SU-DHL-6 (cell line): ENCODE data around the gene PTRHD1.

Source experiments
- H2AFZ ChIP-seq: fragments of 200-600 bp; sonication (generic); 2 replicates; pipeline ENCODE4 v1.6.1; 2014; ENCODE audit warnings: low read depth, mild to moderate bottlenecking, moderate library complexity, mixed read lengths, antibody characterized with exemption, low read length; ENCODE audit not compliant: severe bottlenecking
- H3F3A ChIP-seq: fragments of 200-600 bp; shearing (Covaris generic); 2 replicates; pipeline ENCODE4 v1.6.0; 2016; ENCODE audit warnings: antibody characterized with exemption, mild to moderate bottlenecking; ENCODE audit not compliant: insufficient read depth
- H3K27ac ChIP-seq: fragments of 200-600 bp; sonication (generic); 2 replicates; pipeline ENCODE4 v1.5.1; 2016; ENCODE audit warnings: low read depth, mild to moderate bottlenecking, low read length, moderate library complexity, mixed read lengths
- H3K27me3 ChIP-seq: fragments of 200-600 bp; sonication (generic), shearing (Covaris generic); 2 replicates; pipeline ENCODE4 v1.6.0; 2014; ENCODE audit warnings: mild to moderate bottlenecking, low read length
- H3K36me3 ChIP-seq: fragments of 200-600 bp; sonication (generic); 2 replicates; pipeline ENCODE4 v1.6.1; 2014; ENCODE audit warnings: mild to moderate bottlenecking, low read length, mixed read lengths
- H3K4me2 ChIP-seq: fragments of 300-600, 200-600 bp; shearing (Covaris generic), sonication (generic); 2 replicates; pipeline ENCODE4 v1.6.0; 2014; ENCODE audit warnings: low read length, low read depth, mild to moderate bottlenecking; ENCODE audit not compliant: poor library complexity, severe bottlenecking
- H3K4me3 ChIP-seq: fragments of 200-600 bp; sonication (generic); 2 replicates; pipeline ENCODE4 v1.5.1; 2014; ENCODE audit warnings: antibody characterized with exemption, low read length, mild to moderate bottlenecking, mixed read lengths; ENCODE audit not compliant: insufficient read depth, poor library complexity, severe bottlenecking
- H3K79me2 ChIP-seq: fragments of 200-600 bp; sonication (generic); 2 replicates; pipeline ENCODE4 v1.6.1; 2014; ENCODE audit warnings: mild to moderate bottlenecking, low read length, moderate library complexity; ENCODE audit not compliant: insufficient read depth
- H3K9ac ChIP-seq: fragments of 200-600 bp; sonication (generic); 2 replicates; pipeline ENCODE4 v1.7.0; 2014; ENCODE audit warnings: mild to moderate bottlenecking, low read length
- H3K9me2 ChIP-seq: fragments of 200-600 bp; sonication (generic); replicated peaks from 2 replicates; pipeline ENCODE4 v1.6.1; 2014; ENCODE audit warnings: low read length; ENCODE audit not compliant: insufficient read depth
- H3K9me3 ChIP-seq: fragments of 200-600 bp; sonication (generic); 2 replicates; pipeline ENCODE4 v1.6.1; 2014; ENCODE audit warnings: low read length, mixed read lengths; ENCODE audit not compliant: insufficient read depth
- H4K20me1 ChIP-seq: fragments of 200-600 bp; sonication (generic); 2 replicates; pipeline ENCODE4 v1.6.1; 2014; ENCODE audit warnings: low read depth, mild to moderate bottlenecking, antibody characterized with exemption, low read length, moderate library complexity, mixed read lengths
- EZH2phosphoT487 ChIP-seq: fragments of 200-600 bp; sonication (generic), shearing (Covaris generic); conservative IDR thresholded peaks from 2 replicates; pipeline ENCODE4 v1.6.1; 2018; ENCODE audit warnings: mild to moderate bottlenecking, antibody characterized with exemption, low read length, moderate library complexity, mixed read lengths
- TF ChIP-seq, protein P1 (sequence below): fragments of 200-600 bp; sonication (generic); IDR thresholded peaks from one replicate; pipeline ENCODE4 v1.5.1; 2017; ENCODE audit warnings: antibody characterized with exemption, mild to moderate bottlenecking, low read length, moderate library complexity; ENCODE audit not compliant: insufficient read depth, poor library complexity, severe bottlenecking

The PTRHD1 gene

DNA sequence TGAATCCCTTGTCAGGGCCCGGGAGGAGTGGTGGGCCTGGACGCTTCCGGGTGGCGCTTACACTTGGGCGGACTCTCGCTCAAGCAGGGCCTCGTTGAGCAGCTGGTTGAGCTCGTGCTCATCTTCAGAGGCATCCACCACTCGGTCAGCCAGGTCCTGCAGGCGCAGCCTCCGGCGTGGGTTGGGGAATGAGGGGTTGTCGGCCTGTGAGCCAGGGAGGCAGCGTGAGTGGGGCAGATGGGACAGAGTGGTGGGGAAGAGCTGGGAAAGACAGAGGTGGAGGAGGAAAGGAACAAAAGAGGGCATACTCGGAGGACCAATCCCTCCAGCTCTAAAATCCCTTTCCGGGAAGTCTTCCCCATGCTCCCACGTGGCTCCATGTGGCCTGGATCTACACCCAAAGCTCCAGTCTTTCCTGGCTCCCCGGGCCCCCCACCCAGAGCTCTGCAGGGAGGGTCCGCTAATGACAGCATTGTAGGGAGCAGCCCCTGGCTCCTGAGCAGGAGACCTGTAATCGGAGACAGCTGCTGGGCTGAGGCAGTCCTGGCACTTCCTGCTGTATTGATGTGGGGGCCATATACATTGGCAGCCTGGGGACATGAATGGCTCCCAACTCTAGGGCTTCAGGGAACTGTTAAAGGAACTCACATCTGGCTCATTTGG, 41.7 kb upstream of the PTRHD1 start:
- Histone ChIP-seq H3K4me2 (no peak overlapping the region), H3K4me3 (no peak overlapping the region), H3F3A (no peaks in the 10 kb centered on the region), H3K27me3 (no peaks in the 10 kb centered on the region), H3K9me3 (no peaks in the 10 kb centered on the region), H3K36me3 (no peaks in the 10 kb centered on the region), H3K9me2 (no peaks in the 10 kb centered on the region), H2AFZ (no peak overlapping the region), H3K27ac (no peak overlapping the region), H3K9ac (no peak overlapping the region), H3K79me2 (no peaks in the 10 kb centered on the region), H4K20me1 (no peaks in the 10 kb centered on the region)
- no peak for TF ChIP-seq EZH2phosphoT487
- TF ChIP-seq, protein P1, sequence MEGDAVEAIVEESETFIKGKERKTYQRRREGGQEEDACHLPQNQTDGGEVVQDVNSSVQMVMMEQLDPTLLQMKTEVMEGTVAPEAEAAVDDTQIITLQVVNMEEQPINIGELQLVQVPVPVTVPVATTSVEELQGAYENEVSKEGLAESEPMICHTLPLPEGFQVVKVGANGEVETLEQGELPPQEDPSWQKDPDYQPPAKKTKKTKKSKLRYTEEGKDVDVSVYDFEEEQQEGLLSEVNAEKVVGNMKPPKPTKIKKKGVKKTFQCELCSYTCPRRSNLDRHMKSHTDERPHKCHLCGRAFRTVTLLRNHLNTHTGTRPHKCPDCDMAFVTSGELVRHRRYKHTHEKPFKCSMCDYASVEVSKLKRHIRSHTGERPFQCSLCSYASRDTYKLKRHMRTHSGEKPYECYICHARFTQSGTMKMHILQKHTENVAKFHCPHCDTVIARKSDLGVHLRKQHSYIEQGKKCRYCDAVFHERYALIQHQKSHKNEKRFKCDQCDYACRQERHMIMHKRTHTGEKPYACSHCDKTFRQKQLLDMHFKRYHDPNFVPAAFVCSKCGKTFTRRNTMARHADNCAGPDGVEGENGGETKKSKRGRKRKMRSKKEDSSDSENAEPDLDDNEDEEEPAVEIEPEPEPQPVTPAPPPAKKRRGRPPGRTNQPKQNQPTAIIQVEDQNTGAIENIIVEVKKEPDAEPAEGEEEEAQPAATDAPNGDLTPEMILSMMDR, result no peak

- Histone ChIP-seq H3K4me3 (no peak overlapping the region), H3K79me2 (no peaks in the 10 kb centered on the region), H3K9me3 (no peaks in the 10 kb centered on the region), H3K27ac (no peak overlapping the region), H3K27me3 (no peaks in the 10 kb centered on the region), H3K9me2 (no peaks in the 10 kb centered on the region), H4K20me1 (no peaks in the 10 kb centered on the region), H2AFZ (no peak overlapping the region), H3K9ac (no peak overlapping the region), H3K36me3 (no peaks in the 10 kb centered on the region), H3K4me2 (no peak overlapping the region), H3F3A (no peaks in the 10 kb centered on the region)
- TF ChIP-seq, protein P1, result no peak
- TF ChIP-seq EZH2phosphoT487, result no peak
Observed at GRCh38 chr2:24833821-24834732, 40.9 kb upstream of the PTRHD1 start.

- Histone ChIP-seq H3K4me2 (no peak overlapping the region), H3K9me3 (no peaks in the 10 kb centered on the region), H3K9ac (no peak overlapping the region), H3F3A (no peaks in the 10 kb centered on the region), H3K79me2 (no peaks in the 10 kb centered on the region), H3K9me2 (no peaks in the 10 kb centered on the region), H4K20me1 (no peaks in the 10 kb centered on the region), H3K27me3 (no peaks in the 10 kb centered on the region), H3K4me3 (no peak overlapping the region), H2AFZ (no peak overlapping the region), H3K36me3 (no peaks in the 10 kb centered on the region), H3K27ac (no peak overlapping the region)
- TF ChIP-seq EZH2phosphoT487, result no peak
- TF ChIP-seq, protein P1, result no peak
Observed at GRCh38 chr2:24832931-24833701, 39.9 kb upstream of the PTRHD1 start.
